SU-DHL-6 (cell line): Measurements from ENCODE around the gene GRIK5.
A peak's percentile ranks its signal among the peaks of the same experiment; 100 is the strongest.

ENCODE experiments used
- EZH2phosphoT487 ChIP-seq: fragments of 200-600 bp; sonication (generic), shearing (Covaris generic); conservative IDR thresholded peaks from 2 replicates; pipeline ENCODE4 v1.6.1; 2018; ENCODE audit warnings: mild to moderate bottlenecking, antibody characterized with exemption, low read length, moderate library complexity, mixed read lengths
- TF ChIP-seq, protein P1 (sequence below): fragments of 200-600 bp; sonication (generic); IDR thresholded peaks from one replicate; pipeline ENCODE4 v1.5.1; 2017; ENCODE audit warnings: antibody characterized with exemption, mild to moderate bottlenecking, low read length, moderate library complexity; ENCODE audit not compliant: insufficient read depth, poor library complexity, severe bottlenecking

DNA sequence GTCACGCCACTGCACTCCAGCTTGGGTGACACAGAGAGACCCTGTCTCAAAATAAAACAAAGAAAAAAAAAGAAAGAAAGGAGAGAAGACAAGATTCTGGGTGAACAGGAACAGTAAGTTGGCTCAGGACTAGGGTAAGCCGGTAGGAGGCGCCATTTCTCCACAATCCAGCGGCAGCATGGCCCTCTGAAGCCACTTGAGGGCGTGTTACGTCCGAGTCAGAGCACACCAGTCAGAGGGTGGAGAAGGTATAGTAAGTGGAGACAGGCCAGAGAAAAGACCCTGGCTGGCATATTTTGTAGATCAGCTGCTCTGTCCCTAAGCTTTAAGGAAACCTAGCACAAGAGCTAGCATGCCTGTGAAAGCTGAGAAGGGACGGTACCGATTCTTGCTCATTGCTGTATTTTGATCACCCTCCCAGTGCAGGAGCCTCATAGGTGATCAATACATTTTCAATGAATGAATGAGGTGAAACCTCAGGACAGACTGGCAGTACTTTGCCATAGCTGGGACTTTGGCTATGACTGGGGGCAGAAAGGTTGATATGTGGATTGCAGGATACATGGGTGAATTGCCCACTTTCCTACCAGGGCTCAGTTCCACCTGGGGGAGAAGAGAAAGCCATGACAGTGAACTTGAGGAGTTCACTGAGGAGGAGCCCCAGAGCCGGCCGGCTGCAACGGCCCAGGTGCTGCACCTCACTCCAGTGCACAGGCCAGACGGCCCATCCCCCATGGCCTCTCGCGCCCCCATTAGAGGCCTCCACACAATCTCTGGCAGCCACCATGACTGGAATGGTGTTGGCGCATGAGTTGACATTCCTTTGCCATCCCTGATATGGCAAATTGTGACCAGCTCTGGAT, 38.8 kb upstream of the GRIK5 start:
- TF ChIP-seq, protein P1, sequence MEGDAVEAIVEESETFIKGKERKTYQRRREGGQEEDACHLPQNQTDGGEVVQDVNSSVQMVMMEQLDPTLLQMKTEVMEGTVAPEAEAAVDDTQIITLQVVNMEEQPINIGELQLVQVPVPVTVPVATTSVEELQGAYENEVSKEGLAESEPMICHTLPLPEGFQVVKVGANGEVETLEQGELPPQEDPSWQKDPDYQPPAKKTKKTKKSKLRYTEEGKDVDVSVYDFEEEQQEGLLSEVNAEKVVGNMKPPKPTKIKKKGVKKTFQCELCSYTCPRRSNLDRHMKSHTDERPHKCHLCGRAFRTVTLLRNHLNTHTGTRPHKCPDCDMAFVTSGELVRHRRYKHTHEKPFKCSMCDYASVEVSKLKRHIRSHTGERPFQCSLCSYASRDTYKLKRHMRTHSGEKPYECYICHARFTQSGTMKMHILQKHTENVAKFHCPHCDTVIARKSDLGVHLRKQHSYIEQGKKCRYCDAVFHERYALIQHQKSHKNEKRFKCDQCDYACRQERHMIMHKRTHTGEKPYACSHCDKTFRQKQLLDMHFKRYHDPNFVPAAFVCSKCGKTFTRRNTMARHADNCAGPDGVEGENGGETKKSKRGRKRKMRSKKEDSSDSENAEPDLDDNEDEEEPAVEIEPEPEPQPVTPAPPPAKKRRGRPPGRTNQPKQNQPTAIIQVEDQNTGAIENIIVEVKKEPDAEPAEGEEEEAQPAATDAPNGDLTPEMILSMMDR, result peak; percentile 91
- TF ChIP-seq EZH2phosphoT487, result no peak
